Measurements from ENCODE around the gene KLHL40. TPM values are rescaled to one million over a fixed set of nuclear protein-coding genes. Genes with fewer than 3 reads are reported as not detected.

KLHL40 gene
- total and polyA plus RNA-seq, 12 donors: 0.03 to 0.54 (median 0.11) TPM; not detected in 9

DNA sequence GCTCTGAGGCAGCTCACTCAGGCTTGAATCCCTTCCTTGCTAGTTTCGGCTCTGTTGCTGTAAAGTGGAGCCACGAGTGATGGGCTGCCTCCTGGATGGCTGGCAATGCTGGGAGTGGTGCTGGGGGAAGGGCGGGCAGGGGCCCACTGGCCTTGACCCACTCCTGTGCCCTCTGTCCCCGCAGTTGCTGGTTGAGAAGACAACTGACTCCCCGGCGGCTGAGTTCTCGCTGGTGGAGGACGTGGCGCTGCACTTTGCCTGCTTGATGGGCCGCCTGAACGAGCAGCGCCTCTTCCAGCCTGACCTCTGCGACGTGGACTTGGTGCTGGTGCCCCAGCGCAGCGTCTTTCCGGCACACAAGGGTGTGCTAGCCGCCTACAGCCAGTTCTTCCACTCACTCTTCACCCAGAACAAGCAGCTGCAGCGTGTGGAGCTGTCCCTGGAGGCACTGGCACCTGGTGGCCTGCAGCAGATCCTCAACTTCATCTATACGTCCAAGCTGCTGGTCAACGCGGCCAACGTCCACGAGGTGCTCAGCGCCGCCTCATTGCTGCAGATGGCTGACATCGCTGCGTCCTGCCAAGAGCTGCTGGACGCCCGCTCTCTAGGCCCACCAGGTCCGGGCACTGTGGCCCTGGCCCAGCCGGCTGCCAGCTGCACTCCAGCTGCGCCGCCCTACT is 27.1 kb upstream of the KLHL40 start:
- no peak overlapping the region for H3K27ac ChIP-seq
- TF ChIP-seq POLR2A (IDR thresholded peaks at IDR 0.05): no peak
- TF ChIP-seq, protein P1, sequence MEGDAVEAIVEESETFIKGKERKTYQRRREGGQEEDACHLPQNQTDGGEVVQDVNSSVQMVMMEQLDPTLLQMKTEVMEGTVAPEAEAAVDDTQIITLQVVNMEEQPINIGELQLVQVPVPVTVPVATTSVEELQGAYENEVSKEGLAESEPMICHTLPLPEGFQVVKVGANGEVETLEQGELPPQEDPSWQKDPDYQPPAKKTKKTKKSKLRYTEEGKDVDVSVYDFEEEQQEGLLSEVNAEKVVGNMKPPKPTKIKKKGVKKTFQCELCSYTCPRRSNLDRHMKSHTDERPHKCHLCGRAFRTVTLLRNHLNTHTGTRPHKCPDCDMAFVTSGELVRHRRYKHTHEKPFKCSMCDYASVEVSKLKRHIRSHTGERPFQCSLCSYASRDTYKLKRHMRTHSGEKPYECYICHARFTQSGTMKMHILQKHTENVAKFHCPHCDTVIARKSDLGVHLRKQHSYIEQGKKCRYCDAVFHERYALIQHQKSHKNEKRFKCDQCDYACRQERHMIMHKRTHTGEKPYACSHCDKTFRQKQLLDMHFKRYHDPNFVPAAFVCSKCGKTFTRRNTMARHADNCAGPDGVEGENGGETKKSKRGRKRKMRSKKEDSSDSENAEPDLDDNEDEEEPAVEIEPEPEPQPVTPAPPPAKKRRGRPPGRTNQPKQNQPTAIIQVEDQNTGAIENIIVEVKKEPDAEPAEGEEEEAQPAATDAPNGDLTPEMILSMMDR (IDR thresholded peaks at IDR 0.05): no peak
- 79 to 97% (median 92%) methylated on average over 10 to 34 of the region's 34 CpGs for WGBS, 4 donors
- intact Hi-C loops (cut with DNase I): loop anchor here in 1 of 2 donors (10.0 kb wide), 1 partner anchor 53 kb away; the partner anchor contains the start of gene NKTR
- no peaks in the 10 kb centered on the region for H3K9me3 ChIP-seq (replicated peaks in 1 of 3)
- H3K27me3 ChIP-seq: no peaks in the 10 kb centered on the region
- H3K4me1 ChIP-seq (replicated peaks in 1 of 2): peaks cover 22 to 36% of the 10 kb centered on the region in 2 donors
- no peak for DNase-seq
- no peak overlapping the region for H3K4me3 ChIP-seq
- peaks cover 0 to 9% of the 10 kb centered on the region in 2 donors for H3K36me3 ChIP-seq (replicated peaks in 1 of 2)

DNA sequence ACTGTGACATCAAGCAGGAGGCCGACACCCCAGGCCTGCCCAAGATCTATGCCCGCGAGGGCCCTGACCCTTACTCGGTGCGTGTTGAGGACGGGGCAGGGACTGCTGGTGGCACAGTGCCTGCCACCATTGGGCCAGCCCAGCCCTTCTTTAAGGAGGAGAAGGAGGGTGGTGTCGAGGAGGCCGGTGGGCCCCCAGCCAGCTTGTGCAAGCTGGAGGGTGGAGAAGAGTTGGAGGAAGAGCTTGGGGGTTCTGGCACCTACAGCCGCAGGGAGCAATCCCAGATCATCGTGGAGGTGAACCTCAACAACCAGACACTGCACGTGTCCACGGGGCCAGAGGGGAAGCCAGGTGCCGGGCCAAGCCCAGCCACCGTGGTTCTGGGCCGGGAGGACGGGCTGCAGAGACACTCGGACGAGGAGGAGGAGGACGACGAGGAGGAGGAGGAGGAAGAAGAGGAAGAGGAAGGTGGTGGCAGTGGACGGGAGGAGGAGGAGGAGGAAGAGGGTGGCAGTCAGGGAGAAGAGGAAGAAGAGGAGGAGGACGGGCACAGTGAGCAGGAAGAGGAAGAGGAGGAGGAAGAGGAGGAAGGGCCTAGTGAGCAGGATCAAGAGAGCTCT is 26.5 kb upstream of the KLHL40 start:
- TF ChIP-seq, protein P1 (IDR thresholded peaks at IDR 0.05): no peak
- no peak for TF ChIP-seq POLR2A (IDR thresholded peaks at IDR 0.05)
- Histone ChIP-seq H3K4me3 (no peak overlapping the region), H3K27me3 (no peaks in the 10 kb centered on the region), H3K4me1 (replicated peaks in 1 of 2) (peaks cover 18 to 30% of the 10 kb centered on the region in 2 donors), H3K9me3 (replicated peaks in 1 of 3) (no peaks in the 10 kb centered on the region), H3K36me3 (replicated peaks in 1 of 2) (peaks cover 0 to 9% of the 10 kb centered on the region in 2 donors), H3K27ac (no peak overlapping the region)
- intact Hi-C loops (cut with DNase I): loop anchor here in 1 of 2 donors (10.0 kb wide), 1 partner anchor 54 kb away; the partner anchor contains the start of gene NKTR
- WGBS, 4 donors: 80 to 88% (median 84%) methylated on average over 22 of the region's 22 CpGs
- peak in 1 of 7 donors; percentile 9 for DNase-seq

DNA sequence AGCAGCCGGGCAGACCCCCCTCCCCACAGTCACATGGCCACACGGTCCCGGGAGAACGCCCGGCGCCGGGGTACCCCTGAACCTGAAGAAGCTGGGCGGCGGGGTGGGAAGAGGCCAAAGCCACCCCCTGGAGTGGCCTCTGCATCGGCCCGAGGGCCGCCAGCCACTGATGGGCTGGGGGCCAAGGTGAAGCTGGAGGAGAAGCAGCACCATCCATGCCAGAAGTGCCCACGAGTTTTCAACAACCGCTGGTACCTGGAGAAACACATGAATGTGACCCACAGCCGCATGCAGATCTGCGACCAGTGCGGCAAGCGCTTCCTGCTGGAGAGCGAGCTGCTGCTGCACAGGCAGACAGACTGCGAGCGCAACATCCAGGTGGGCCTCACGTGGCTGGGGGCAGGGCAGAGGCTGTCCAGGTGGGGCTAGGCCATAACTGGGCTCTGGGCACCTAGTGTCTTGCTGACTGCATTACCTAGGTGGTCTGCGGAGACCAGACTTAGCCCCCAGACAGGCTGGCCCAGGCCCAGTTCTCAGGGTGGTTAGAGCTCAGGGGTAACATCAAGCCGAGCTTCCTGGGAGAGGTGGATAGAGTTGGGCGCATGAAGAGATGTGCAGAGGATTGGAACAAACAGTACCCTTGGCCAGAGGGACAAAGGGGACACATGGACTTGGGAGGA is 25.7 kb upstream of the KLHL40 start:
- intact Hi-C loops (cut with DNase I): loop anchor here (5.0 to 10.0 kb wide), 2 partner anchors 55 to 83 kb away; partner anchors contain the start of gene NKTR (in 1 of the 2)
- Histone ChIP-seq H3K27ac (peak overlapping the region in 2 of 5 donors; percentile 41 to 50), H3K4me1 (replicated peaks in 1 of 2) (peaks cover 18 to 30% of the 10 kb centered on the region in 2 donors), H3K4me3 (no peak overlapping the region), H3K36me3 (replicated peaks in 1 of 2) (peaks cover 0 to 9% of the 10 kb centered on the region in 2 donors), H3K9me3 (replicated peaks in 1 of 3) (no peaks in the 10 kb centered on the region), H3K27me3 (no peaks in the 10 kb centered on the region)
- TF ChIP-seq POLR2A (IDR thresholded peaks at IDR 0.05): no peak
- TF ChIP-seq, protein P1 (IDR thresholded peaks at IDR 0.05): no peak
- DNase-seq: peak in 2 of 7 donors; percentile 9 to 18
- 60 to 87% (median 83%) methylated on average over 8 to 25 of the region's 25 CpGs for WGBS, 4 donors
